BJ (cell line): ENCODE results near the gene MX1. TPM values are rescaled to one million over a fixed set of nuclear protein-coding genes. Genes with fewer than 3 reads are reported as not detected.

ENCODE experiments used
- CTCF ChIA-PET: fragments of 350-600 bp; formaldehyde crosslinking; extraction: SDS; loops from one replicate; lab custom pipeline; 2021; ENCODE audit warnings: antibody characterized with exemption, inconsistent platforms; lab: Yijun Ruan, JAX
- POLR2A ChIA-PET: fragments of 300-600 bp; sonication (Branson Sonifier 250); formaldehyde crosslinking; extraction: SDS; loops from one replicate; lab custom pipeline; 2021; ENCODE audit warnings: antibody characterized with exemption; lab: Charles Lee
- DNase-seq: peaks from one replicate; pipeline ENCODE4 v3.0.0-alpha.2; 2011; ENCODE audit warnings: low read depth
- H3K27me3 ChIP-seq: 2 replicates; pipeline ENCODE4 v1.6.0; 2011; ENCODE audit warnings: low read length; ENCODE audit not compliant: control insufficient read depth, insufficient read depth
- H3K36me3 ChIP-seq: 2 replicates; pipeline ENCODE4 v1.5.1; 2011; ENCODE audit warnings: low read length; ENCODE audit not compliant: control insufficient read depth, insufficient read depth
- H3K4me3 ChIP-seq: 2 replicates; pipeline ENCODE4 v1.5.1; 2011; ENCODE audit warnings: low read depth, mild to moderate bottlenecking, control low read depth, low read length
- CTCF ChIP-seq: IDR thresholded peaks from 2 replicates; pipeline ENCODE4 v1.5.1; 2011; ENCODE audit warnings: low read depth, mild to moderate bottlenecking, control low read depth, inconsistent platforms, low read length, moderate library complexity; ENCODE audit not compliant: insufficient read depth
- polyA plus RNA-seq: library from polyadenylated mRNA; depleted of rRNA; stranded (reverse); fragments of >200 nt; gene quantifications from 2 replicates; pipeline ENCODE4 v1.2.3, GENCODE V29; 2011

The MX1 gene
- polyA plus RNA-seq, 1 experiment, result 7.2 TPM

- ChIA-PET POLR2A (no interaction called here), CTCF (no interaction called here)
- Histone ChIP-seq H3K27me3 (no peaks in the 10 kb centered on the region), H3K36me3 (no peaks in the 10 kb centered on the region), H3K4me3 (no peak overlapping the region)
- no peak for DNase-seq
- no peak for TF ChIP-seq CTCF
Observed at GRCh38 chr21:41483415-41483814, 57.4 kb downstream of the MX1 start.

GRCh38 chr21:41483973-41484372 is 57.9 kb downstream of the MX1 start:
- Histone ChIP-seq H3K36me3 (no peaks in the 10 kb centered on the region), H3K27me3 (no peaks in the 10 kb centered on the region), H3K4me3 (no peak overlapping the region)
- CTCF ChIA-PET, result no interaction called here
- no peak for TF ChIP-seq CTCF
- POLR2A ChIA-PET, result no interaction called here
- no peak for DNase-seq

GRCh38 chr21:41487082-41487481 is 61.0 kb downstream of the MX1 start:
- TF ChIP-seq CTCF, result no peak
- H3K27me3 ChIP-seq, result no peaks in the 10 kb centered on the region; the same call in 1 of the 2 replicates
- no peaks in the 10 kb centered on the region for H3K36me3 ChIP-seq
- POLR2A ChIA-PET, result no interaction called here
- CTCF ChIA-PET, result no interaction called here
- DNase-seq, result no peak
- H3K4me3 ChIP-seq, result no peak overlapping the region

- CTCF ChIA-PET, result no interaction called here
- H3K27me3 ChIP-seq, result no peaks in the 10 kb centered on the region; the same call in 1 of the 2 replicates
- POLR2A ChIA-PET, result no interaction called here
- no peak overlapping the region for H3K4me3 ChIP-seq
- no peak for TF ChIP-seq CTCF
- no peak for DNase-seq
- no peaks in the 10 kb centered on the region for H3K36me3 ChIP-seq
Observed at GRCh38 chr21:41488080-41488479, 62.0 kb downstream of the MX1 start.

- no peak for TF ChIP-seq CTCF
- CTCF ChIA-PET, result no interaction called here
- no peak for DNase-seq
- POLR2A ChIA-PET, result no interaction called here
- H3K36me3 ChIP-seq, result no peaks in the 10 kb centered on the region
- H3K27me3 ChIP-seq, result no peaks in the 10 kb centered on the region; the same call in 1 of the 2 replicates
- H3K4me3 ChIP-seq, result no peak overlapping the region
Observed at GRCh38 chr21:41489329-41489728, 63.3 kb downstream of the MX1 start.
